ENCODE results near the gene VRK3.

The VRK3 gene

DNA sequence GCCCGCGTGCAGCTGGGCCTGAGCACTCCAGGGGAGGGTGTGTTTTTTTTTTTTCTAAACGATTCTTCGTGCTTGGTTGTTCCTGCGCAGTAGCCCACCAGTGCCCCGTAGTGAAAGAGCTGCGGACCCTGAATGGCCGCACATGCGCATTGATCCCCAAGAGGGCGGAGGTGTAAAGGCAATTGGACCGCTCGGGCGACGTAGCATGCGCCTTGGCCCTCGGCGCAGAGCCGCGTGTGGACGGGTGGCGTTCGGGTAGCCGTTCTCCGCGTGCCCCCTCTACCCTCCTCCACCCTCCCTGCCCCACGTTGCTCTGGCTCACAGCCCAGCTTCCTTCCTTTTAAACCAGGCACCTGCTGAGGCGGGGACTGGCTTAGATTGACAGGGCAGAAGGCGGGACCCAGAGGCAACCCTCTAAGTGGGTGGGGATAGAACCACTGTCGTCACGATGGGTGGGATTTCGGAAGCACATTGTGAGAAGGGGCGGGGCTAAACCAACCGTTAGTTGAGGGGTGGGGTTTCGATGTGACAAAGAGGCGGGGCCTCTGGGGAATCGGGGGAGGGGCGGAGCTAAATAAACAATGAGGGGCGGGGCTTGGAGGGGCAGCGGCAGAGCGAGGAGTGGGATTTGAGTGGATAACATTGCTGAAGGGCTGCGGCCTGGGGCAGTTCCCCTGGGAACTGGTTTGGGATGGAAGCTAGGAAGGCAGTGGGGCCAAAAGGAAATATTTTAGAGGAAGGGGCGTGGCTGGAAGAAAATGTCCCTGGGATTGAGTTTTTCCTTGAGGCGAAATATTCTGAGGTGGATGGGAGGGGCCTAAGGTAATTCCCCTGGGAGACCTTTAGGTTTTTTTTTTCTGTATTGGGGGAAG, 95.3 kb downstream of the VRK3 start:
- peak; percentile 88 for DNase-seq

DNA sequence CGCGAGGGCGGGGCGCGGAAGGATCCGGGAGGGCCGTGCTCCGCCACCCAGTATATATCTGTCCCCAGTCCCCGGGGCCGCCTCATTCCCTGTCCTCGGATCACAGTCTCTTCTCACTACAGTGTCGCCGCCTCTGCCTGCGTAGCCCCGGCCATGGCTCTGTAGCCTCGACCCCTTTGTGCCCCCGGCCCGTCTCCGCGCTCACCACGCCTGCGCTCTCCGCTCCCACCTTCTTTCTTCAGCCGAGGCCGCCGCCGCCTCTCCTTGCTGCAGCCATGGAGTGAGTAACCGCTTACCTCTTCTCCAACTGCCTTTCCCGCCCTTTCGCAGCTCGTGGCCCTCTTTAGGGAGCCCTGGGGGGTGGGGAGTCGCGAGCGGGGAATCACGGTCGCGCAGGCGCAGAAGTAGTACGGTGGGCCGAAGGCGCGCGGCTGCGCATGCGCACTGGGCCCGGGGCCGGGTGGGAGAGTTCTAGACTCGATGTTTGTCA, 96.0 kb downstream of the VRK3 start, which contains the start of the genes ATF5 and NUP62:
ATF5 (plus strand) TSS at position 85 of the 490 bp plus-strand sequence. CDS start 1,646 bp downstream, outside the sequence.
NUP62 (minus strand) TSS at position 384 of the 490 bp plus-strand sequence. CDS start 19,697 bp downstream, outside the sequence.
- peak; percentile 85 for DNase-seq

DNA sequence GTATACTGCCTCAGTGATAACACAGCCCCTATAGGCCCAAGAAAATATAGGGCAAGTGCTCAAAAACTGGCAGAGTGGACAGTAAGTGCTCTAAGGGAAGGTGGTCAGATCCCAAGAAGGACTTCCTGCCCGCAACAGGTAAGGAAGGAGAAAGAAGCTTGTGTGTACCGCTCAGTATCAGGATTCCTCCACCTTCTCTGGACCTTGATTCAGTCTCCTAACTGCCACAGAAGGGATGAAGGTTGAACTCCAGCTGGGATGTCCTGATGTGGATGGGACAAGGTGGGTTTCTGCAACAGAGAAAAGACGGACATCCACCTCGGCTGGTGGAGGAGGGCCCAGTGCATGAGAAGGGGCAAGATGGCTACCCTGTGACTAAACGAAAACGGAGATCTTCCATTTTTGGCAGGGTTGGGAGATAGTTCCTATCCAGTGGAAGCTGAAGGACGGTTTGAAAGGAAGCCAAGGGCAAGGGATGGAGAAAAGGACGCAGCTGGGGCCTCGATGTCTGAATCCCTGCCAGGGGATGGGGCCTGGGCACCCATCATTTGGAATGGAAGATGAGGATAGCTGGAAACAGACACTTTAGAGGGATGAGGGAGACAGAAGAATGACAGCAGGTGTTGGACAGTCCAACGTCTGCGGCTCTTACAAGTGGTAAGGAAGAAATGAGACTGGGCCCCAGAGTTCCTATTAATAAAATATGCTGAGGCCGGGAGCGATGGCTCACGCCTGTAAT, 97.5 kb downstream of the VRK3 start:
- no peak for DNase-seq

DNA sequence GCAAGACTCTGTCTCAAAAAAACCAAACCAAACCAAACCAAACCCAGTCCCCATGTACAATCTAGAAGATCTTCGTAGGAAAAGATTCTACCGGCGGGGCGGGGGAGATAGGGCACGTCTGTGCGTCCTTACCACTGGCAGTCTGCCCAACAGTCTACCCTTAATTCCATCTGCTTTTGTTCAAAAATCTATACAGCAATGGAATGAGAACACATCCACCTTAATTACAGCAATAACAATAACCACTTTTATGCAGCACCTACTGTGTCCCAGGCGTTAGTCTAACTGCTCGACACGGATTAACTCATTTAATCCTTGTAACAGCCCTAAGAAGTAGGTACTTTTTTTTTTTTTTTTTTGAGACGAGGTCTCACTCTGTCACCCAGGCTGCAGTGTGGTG, 98.7 kb downstream of the VRK3 start:
- no peak for DNase-seq
